ENCODE measurements around the gene URB2.
"Not testable (repeated sequence)": the region's sequence is repeated elsewhere in the genome, so short reads cannot be mapped to it uniquely, and the experiment has no call there.

The URB2 gene

DNA sequence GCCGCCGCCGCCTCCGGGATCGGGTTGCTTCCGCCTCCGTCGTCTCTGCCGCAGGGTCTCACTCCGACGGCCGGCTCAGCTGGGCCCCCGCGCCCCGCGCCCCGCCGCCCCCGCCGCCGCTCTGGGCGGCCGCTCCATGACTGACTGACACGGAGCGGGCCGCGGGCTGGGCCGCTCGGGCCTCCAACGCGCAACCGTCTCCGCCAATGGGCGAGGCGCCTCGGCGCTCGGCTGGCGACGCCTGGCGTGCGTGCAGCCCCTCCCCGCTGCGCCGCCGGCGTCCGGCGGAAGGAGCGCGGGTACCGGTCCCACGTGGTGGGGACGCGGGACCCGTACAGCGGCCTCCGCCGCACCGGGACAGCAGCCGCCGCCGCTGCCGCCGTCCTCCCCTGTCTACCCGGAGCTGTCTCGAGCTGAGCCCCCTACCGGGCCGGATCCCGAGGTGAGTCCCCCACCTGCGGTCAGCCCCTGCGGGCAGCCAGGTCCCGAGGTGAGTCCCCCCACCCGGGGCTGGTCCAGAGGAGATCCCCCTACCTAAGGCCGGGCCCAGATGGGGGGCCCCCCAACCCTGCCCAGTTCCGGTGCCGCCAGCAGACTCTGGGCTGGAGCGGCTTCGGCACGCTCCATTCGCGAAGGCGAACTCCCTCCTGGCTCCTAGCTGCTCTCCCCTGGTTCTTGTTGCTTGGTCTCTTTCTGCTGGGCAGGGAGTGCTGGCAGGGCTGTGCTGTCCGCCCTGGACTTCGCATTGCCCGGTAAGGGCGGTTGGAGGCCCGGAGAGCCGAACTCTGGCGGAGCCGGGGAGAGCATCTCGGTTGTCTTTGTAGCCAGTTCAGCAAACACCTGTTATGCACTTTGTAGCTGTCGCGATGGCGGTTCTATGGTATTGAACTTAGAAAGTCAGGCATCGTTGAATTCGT is at the start of gene URB2, which contains the start of gene TAF5L:
URB2 (plus strand) TSS at position 333 of the 917 bp plus-strand sequence. CDS start 1,387 bp downstream, outside the sequence.
TAF5L (minus strand) TSS at position 208 of the 917 bp plus-strand sequence. CDS start 11,640 bp downstream, outside the sequence.
- DNase-seq (ENCODE audit: low read depth) = no peak

DNA sequence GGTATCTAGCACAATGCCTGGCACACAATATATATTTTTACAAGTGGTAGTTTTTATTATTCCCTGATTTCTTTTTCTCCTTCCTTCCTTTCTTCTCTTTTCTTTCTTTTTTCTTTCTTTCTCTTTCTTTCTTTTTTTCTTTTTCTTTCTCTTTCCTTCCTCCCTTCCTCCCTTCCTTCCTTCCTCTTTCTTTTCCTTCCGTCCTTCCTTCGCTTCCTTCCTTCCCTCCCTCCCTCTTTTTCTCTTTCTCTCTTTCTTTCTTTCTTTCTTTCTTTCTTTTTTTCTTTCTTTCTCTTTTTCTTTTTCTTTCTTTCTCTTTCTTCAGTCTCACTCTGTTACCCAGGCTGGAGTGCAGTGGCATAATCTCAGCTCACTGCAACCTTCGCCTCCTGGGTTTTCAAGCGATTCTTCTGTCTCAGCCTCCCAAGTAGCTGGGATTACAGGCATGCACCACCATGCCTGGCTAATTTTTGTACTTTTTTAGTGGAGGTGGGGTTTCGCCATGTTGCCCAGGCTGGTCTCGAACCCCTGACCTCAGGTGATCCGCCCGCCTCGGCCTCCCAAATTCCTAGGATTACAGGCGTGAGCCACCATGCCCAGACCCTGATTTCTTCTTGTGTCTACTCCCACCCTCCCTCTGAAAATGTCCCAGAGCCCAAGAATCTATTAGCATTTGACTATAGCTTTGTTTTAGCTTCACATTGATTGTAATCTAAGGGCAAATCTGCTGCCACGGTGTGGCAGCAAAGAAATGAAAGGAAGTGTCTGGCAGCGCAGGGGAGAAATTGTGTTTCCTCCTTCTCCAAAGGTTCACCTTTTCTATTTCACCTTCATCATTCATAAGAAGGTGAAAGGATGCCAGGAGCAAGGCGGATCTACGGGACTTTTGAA is 47.6 kb upstream of the URB2 start:
- no peak for DNase-seq (ENCODE audit: low read depth)

- DNase-seq (ENCODE audit: low read depth) = no peak
Observed at GRCh38 chr1:229579059-229579673, 46.9 kb upstream of the URB2 start.

- DNase-seq (ENCODE audit: low read depth) = no peak
Observed at GRCh38 chr1:229581485-229581884, 44.6 kb upstream of the URB2 start.

DNA sequence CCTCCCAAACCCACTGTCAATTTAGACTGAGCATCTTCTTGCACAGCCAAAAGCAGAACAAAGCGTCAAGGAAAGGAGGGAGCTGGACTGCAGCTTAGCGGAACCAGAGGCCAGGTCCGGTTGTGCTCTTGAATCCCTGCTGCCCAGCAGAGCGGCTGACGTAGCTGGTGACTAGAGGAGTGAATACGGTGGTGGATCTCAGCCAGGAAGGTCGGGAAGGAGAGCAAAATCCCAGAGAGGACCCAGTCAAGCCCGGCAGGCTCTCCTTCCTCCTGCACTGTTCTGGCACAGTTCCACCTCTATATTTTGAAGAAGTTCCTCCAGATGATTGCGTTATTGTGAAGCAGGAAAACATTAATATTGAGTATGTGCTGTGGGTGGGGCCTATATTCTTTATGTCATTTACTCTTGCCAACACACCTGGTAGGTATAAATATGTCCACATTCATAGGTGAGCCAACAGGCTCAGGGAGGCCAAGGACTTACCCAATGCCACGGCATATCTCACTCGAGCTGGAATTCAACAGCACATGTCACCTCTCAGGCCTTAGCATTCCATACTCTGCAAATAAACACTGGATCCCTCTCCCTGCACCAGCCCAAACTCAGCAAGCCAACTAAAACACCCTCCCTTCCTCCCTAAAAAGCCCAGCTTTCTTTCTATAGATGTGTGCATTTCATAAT is 43.9 kb upstream of the URB2 start:
- no peak for DNase-seq (ENCODE audit: low read depth)

- no peak for DNase-seq (ENCODE audit: low read depth)
Observed at GRCh38 chr1:229582715-229583114, 43.3 kb upstream of the URB2 start.

DNA sequence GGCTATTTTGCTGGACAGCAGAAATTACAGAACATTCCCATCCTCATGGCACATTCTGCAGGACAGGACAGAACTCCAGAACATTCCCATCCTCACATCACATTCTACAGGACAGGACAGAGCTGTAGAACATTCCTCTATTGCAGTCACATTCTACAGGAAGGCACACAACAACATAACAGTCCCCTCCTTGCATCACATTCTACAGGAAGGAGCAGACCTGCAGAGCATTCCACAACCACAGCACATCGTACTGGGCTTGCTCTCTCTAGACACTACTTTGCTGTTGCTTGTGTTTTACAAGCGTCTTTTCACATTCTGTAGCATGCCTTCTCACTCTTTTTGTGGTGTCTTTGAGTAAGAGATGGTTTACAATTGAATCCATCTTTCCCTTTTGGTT is 40.7 kb upstream of the URB2 start:
- no peak for DNase-seq (ENCODE audit: low read depth)

DNA sequence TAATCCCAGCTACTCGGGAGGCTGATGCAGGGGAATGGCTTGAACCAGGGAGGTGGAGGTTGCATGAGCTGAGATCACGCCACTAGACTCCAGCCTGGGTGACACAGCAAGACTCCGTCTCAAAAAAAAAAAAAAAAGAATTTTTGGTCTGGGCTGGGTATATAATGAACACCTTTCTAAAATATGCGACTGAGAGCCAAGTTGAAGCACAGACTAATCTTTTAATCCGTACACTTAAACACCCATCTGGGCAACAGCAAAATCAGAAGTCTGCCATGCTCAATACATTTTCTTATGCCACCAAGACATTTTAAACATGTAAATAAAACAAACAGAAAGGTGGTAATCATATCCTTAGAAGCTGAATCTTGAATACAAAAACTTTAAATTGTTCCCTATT is 35.9 kb upstream of the URB2 start:
- no peak for DNase-seq (ENCODE audit: low read depth)

GRCh38 chr1:229593800-229594199 is 32.2 kb upstream of the URB2 start:
- no peak for DNase-seq (ENCODE audit: low read depth)

- no peak for DNase-seq (ENCODE audit: low read depth)
Observed at GRCh38 chr1:229594227-229595008, 31.6 kb upstream of the URB2 start.

GRCh38 chr1:229595876-229596275 is 30.2 kb upstream of the URB2 start:
- DNase-seq (ENCODE audit: low read depth) = not testable (repeated sequence)

- DNase-seq (ENCODE audit: low read depth) = no peak
Observed at GRCh38 chr1:229596925-229597699, 28.9 kb upstream of the URB2 start.

GRCh38 chr1:229597877-229598276 is 28.2 kb upstream of the URB2 start:
- no peak for DNase-seq (ENCODE audit: low read depth)

GRCh38 chr1:229599218-229599954 is 26.7 kb upstream of the URB2 start:
- no peak for DNase-seq (ENCODE audit: low read depth)

DNA sequence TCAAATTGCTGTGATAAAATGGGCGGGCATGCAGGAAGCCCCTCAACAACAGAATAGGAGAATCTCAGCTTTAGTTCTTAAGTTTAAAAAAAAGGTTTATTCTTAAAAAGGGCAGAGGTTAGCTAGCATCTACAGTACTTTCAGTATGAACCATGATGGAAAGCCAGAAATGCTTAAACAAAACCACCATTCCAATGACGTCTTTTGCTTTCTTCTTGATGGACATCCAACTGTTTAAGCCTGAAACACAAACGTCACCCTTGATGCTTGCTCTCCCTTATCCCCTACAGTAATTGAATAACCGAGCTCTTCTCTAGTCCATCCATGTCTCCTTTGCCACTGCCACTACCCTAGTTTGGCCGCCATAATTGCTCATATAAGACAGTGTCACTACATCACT is 25.8 kb upstream of the URB2 start:
- no peak for DNase-seq (ENCODE audit: low read depth)

DNA sequence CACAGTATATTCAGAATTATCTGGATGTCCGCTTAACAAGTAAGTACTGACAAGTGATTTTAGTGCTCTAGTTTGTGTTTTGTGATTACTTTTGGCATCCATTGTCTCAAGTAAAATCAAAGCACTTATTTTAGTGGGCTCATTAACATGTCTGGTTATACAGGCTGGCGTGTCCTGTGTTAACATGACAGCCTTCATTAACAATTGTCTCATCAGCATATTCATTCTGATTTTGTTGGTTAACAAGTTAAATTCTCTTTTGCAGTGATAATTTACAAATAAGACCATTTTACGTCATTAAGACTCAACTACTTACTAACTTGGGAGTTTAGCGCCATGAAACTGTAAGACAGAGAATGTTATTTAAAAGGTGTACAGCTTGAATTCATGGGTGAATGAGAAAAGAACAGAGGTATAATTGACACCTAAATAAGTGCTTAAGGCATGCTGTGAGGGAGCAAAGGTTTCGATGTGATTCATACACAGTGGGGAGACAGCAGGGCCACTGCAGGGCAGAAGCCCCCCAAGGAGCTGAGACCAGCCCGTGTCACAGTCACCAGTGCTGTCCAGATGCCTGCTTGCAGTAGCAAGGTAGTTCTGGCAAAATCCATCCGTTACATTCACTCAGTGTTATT is 22.6 kb upstream of the URB2 start:
- no peak for DNase-seq (ENCODE audit: low read depth)

DNA sequence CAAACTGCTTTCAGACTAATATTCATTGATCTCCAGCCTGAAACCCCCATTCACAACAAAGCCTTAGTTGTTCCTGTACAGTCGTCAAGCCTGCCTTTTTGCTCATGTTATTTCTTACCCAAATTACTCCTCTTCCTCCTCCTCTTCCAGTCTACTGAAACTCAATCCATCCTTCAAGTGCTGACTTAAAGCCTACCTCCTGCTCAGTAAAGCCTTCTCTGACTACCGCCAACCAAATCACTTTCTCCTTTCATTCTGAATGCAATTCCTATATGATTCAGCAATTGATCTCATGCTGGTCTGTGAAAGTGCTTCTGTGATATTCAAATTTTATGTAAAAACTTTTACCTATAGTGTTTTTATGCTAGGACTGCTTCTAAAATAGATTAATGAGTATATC is 18.7 kb upstream of the URB2 start:
- no peak for DNase-seq (ENCODE audit: low read depth)

GRCh38 chr1:229608590-229608989 is 17.5 kb upstream of the URB2 start:
- DNase-seq (ENCODE audit: low read depth) = no peak

DNA sequence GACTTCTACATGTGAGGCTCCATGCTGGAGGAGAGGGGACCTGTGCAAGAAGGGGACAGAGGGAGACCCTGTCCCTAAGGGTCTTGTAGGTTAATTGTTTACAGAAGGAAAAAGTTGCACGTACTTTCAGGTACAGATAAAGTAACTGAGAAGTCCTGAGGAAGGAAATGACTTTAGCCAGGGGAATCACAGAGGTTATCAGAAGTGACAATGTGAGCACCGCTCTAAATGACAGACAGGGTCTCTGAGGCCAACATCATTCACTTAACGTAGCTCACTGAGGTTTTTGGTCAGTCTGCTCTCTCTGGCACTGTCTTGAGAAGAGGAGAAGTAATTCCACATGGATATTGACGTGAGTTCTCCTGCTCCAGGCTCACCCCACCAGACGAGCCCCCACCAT is 12.1 kb upstream of the URB2 start:
- no peak for DNase-seq (ENCODE audit: low read depth)
